ENCODE measurements around the gene ADORA1. TPM values are rescaled to one million over a fixed set of nuclear protein-coding genes. Genes with fewer than 3 reads are reported as not detected.

Gene ADORA1
- total RNA-seq, 1 donor from 2014 or later, result 0.14 TPM

DNA sequence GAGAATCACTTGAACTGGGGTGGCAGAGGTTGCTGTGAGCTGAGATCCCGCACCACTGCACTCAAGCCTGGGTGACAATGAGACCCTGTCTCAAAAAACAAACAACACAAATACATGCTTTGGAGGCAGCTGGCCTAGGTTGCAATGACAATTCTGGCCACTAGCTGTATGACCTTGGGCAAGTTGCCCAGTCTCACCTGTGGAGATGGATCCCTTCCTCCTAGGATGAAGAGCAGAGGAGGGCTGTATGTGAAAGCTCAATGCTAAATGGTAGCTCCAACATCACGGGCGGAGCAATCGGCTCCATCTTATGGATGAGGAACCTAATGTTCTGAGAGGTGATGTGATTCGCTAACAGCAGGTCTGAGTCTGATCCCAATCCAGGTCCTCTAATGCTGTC, 20.6 kb downstream of the ADORA1 start:
- H3K27me3 Mint-ChIP-seq, result no peaks in the 10 kb centered on the region
- no peak overlapping the region for H3K27ac Mint-ChIP-seq
- no peak for DNase-seq (ENCODE audit: low spot score, unreplicated experiment)
- H3K9me3 Mint-ChIP-seq (ENCODE audit: low read depth), result no peaks in the 10 kb centered on the region
- H3K4me1 Mint-ChIP-seq (ENCODE audit: low read depth), result peaks cover 25% of the 10 kb centered on the region
- TF ChIP-seq, protein P1, sequence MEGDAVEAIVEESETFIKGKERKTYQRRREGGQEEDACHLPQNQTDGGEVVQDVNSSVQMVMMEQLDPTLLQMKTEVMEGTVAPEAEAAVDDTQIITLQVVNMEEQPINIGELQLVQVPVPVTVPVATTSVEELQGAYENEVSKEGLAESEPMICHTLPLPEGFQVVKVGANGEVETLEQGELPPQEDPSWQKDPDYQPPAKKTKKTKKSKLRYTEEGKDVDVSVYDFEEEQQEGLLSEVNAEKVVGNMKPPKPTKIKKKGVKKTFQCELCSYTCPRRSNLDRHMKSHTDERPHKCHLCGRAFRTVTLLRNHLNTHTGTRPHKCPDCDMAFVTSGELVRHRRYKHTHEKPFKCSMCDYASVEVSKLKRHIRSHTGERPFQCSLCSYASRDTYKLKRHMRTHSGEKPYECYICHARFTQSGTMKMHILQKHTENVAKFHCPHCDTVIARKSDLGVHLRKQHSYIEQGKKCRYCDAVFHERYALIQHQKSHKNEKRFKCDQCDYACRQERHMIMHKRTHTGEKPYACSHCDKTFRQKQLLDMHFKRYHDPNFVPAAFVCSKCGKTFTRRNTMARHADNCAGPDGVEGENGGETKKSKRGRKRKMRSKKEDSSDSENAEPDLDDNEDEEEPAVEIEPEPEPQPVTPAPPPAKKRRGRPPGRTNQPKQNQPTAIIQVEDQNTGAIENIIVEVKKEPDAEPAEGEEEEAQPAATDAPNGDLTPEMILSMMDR (IDR thresholded peaks at IDR 0.05; ENCODE audit: unreplicated experiment), result peak; percentile 44
- no peak overlapping the region for H3K4me3 Mint-ChIP-seq (ENCODE audit: low read depth)
- H3K36me3 Mint-ChIP-seq (ENCODE audit: insufficient read depth), result no peaks in the 10 kb centered on the region

DNA sequence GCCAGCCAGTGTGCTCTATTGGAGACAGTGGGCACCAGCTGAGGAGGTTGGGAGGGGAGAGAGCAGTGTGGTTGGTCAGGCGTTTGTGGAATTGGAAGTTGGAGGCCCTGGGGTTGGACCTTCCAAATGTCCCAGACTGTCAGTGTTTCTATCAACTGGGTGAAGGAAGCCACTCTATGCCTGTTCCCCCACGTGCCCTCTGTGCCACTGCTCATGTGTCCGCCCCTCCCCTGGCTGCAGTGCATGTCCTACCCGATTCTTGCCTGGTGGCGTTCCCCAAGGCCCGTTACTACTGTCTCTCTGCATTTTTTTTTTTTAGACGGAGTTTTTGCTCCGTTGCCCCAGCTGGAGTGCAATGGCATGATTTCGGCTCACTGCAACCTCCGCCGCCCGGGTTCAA, 21.1 kb downstream of the ADORA1 start:
- DNase-seq (ENCODE audit: low spot score, unreplicated experiment), result no peak
- H3K4me1 Mint-ChIP-seq (ENCODE audit: low read depth), result peaks cover 29% of the 10 kb centered on the region
- H3K27me3 Mint-ChIP-seq, result peaks cover under 1% of the 10 kb centered on the region
- H3K36me3 Mint-ChIP-seq (ENCODE audit: insufficient read depth), result no peaks in the 10 kb centered on the region
- H3K4me3 Mint-ChIP-seq (ENCODE audit: low read depth), result peak overlapping the region; percentile 16
- TF ChIP-seq, protein P1 (IDR thresholded peaks at IDR 0.05; ENCODE audit: unreplicated experiment), result no peak
- no peak overlapping the region for H3K27ac Mint-ChIP-seq
- no peaks in the 10 kb centered on the region for H3K9me3 Mint-ChIP-seq (ENCODE audit: low read depth)

- Mint-ChIP-seq H3K36me3 (ENCODE audit: insufficient read depth) (no peaks in the 10 kb centered on the region), H3K4me3 (ENCODE audit: low read depth) (no peak overlapping the region), H3K4me1 (ENCODE audit: low read depth) (peaks cover 31% of the 10 kb centered on the region), H3K9me3 (ENCODE audit: low read depth) (no peaks in the 10 kb centered on the region), H3K27me3 (peaks cover 5% of the 10 kb centered on the region), H3K27ac (peak overlapping the region; percentile 88)
- TF ChIP-seq, protein P1 (IDR thresholded peaks at IDR 0.05; ENCODE audit: unreplicated experiment), result no peak
- DNase-seq (ENCODE audit: low spot score, unreplicated experiment), result no peak
Measured at GRCh38 chr1:203149188-203149840, 21.8 kb downstream of the ADORA1 start.

GRCh38 chr1:203150511-203151297, 23.2 kb downstream of the ADORA1 start:
- no peak for DNase-seq (ENCODE audit: low spot score, unreplicated experiment)
- Mint-ChIP-seq H3K27me3 (peaks cover 5% of the 10 kb centered on the region), H3K4me1 (ENCODE audit: low read depth) (peaks cover 31% of the 10 kb centered on the region), H3K4me3 (ENCODE audit: low read depth) (no peak overlapping the region), H3K36me3 (ENCODE audit: insufficient read depth) (no peaks in the 10 kb centered on the region), H3K9me3 (ENCODE audit: low read depth) (no peaks in the 10 kb centered on the region), H3K27ac (no peak overlapping the region)
- TF ChIP-seq, protein P1 (IDR thresholded peaks at IDR 0.05; ENCODE audit: unreplicated experiment), result no peak

DNA sequence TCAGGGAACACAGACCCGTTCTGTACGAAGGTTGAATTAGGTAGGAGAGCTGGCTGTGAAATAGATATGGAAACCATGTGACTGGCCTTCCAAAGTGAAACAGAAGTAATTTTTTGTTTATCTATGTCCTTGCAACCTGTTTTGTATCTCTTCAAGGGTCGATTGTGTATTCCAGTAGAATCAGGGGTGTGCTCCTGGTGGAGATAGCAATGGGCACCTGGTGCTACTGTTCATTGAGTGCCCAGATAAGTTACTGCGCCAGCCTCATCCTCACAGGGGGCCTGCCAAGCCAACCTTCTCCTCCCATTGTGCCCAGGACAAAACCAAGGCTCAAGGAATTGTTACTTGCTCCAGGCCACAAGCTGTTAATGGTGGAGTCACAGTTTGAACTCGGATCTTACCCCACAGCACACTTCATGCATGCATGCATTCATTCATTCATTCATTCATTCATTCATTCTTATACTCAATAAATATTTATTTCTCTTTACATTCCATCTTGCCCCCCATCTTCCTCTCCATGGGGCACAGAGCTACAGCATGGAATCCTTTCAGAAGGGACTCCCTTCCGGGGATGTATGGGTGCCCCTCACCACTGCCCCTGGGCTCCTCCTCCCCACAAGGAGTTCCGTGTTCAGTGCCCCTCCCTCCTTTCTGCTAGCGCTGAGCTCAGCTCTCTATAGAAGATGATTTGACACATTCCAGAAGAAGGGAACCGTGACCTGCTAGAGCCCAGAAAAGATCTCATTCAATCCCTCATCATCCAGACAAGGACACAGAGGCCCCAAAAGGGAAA, 24.0 kb downstream of the ADORA1 start:
- Mint-ChIP-seq H3K4me3 (ENCODE audit: low read depth) (no peak overlapping the region), H3K4me1 (ENCODE audit: low read depth) (peaks cover 36% of the 10 kb centered on the region), H3K27ac (peak overlapping the region; percentile 80)

More for the DNA sequence above, 24.0 kb downstream of the ADORA1 start:
- no peaks in the 10 kb centered on the region for H3K9me3 Mint-ChIP-seq (ENCODE audit: low read depth)
- no peak for DNase-seq (ENCODE audit: low spot score, unreplicated experiment)
- H3K36me3 Mint-ChIP-seq (ENCODE audit: insufficient read depth), result no peaks in the 10 kb centered on the region
- TF ChIP-seq, protein P1 (IDR thresholded peaks at IDR 0.05; ENCODE audit: unreplicated experiment), result no peak
- H3K27me3 Mint-ChIP-seq, result peaks cover 8% of the 10 kb centered on the region

Measured in progenitor cell of endocrine pancreas (in vitro differentiated cells).